ENCODE measurements around the gene GRM2. TPM values are rescaled to one million over a fixed set of nuclear protein-coding genes. Genes with fewer than 3 reads are reported as not detected.

GRM2 gene
- polyA plus RNA-seq, 6 donors from 2014 or later = 0.07 to 0.15 TPM; not detected in 4

GRCh38 chr3:51703068-51703760 is 3.7 kb upstream of the GRM2 start:
- Mint-ChIP-seq H3K36me3 (peaks cover 4 to 24% of the 10 kb centered on the region in 2 donors), H3K4me1 (peaks cover 6 to 29% (median 25%) of the 10 kb centered on the region in 3 donors), H3K27me3 (no peaks in the 10 kb centered on the region), H3K9me3 (no peaks in the 10 kb centered on the region), H3K4me3 (no peak overlapping the region), H3K27ac (no peak overlapping the region)
- no peak for DNase-seq
- ATAC-seq (ENCODE audit: low read depth in 2 of 2) = no peak

GRCh38 chr3:51703761-51704510 is 2.9 kb upstream of the GRM2 start:
- peak overlapping the region in 2 of 6 donors; percentile 55 to 87 for H3K27ac Mint-ChIP-seq
- no peaks in the 10 kb centered on the region for H3K27me3 Mint-ChIP-seq
- H3K9me3 Mint-ChIP-seq = no peaks in the 10 kb centered on the region
- ATAC-seq (ENCODE audit: low read depth in 2 of 2) (no peak), DNase-seq (no peak)
- H3K36me3 Mint-ChIP-seq = peaks cover 0 to 19% of the 10 kb centered on the region in 2 donors
- H3K4me3 Mint-ChIP-seq = no peak overlapping the region
- peaks cover 6 to 29% (median 25%) of the 10 kb centered on the region in 3 donors for H3K4me1 Mint-ChIP-seq

GRCh38 chr3:51704511-51704950 is 2.3 kb upstream of the GRM2 start:
- H3K36me3 Mint-ChIP-seq = peaks cover 0 to 13% of the 10 kb centered on the region in 2 donors
- ATAC-seq (ENCODE audit: low read depth in 2 of 2) = no peak
- no peak overlapping the region for H3K4me3 Mint-ChIP-seq
- DNase-seq = no peak
- H3K9me3 Mint-ChIP-seq = no peaks in the 10 kb centered on the region
- H3K27ac Mint-ChIP-seq = peak overlapping the region in 1 of 6 donors; percentile 55
- H3K4me1 Mint-ChIP-seq = peaks cover 1 to 29% (median 25%) of the 10 kb centered on the region in 3 donors
- no peaks in the 10 kb centered on the region for H3K27me3 Mint-ChIP-seq

GRCh38 chr3:51705276-51706020 is 1.4 kb upstream of the GRM2 start:
- no peak for ATAC-seq (ENCODE audit: low read depth in 2 of 2)

GRCh38 chr3:51706021-51706485 is 815 bp upstream of the GRM2 start:
- no peaks in the 10 kb centered on the region for H3K27me3 Mint-ChIP-seq
- H3K4me1 Mint-ChIP-seq = peaks cover 10 to 33% (median 28%) of the 10 kb centered on the region in 3 donors
- no peak overlapping the region for H3K27ac Mint-ChIP-seq
- no peak overlapping the region for H3K4me3 Mint-ChIP-seq
- no peak for ATAC-seq (ENCODE audit: low read depth in 2 of 2)
- no peaks in the 10 kb centered on the region for H3K9me3 Mint-ChIP-seq
- H3K36me3 Mint-ChIP-seq = peaks cover 0 to 8% of the 10 kb centered on the region in 2 donors
- DNase-seq = no peak

More at GRCh38 chr3:51705276-51706020, 1.4 kb upstream of the GRM2 start:
- no peak for DNase-seq
- Mint-ChIP-seq H3K4me3 (no peak overlapping the region), H3K27ac (no peak overlapping the region), H3K9me3 (no peaks in the 10 kb centered on the region), H3K27me3 (no peaks in the 10 kb centered on the region), H3K36me3 (peaks cover 0 to 8% of the 10 kb centered on the region in 2 donors), H3K4me1 (peaks cover 10 to 33% (median 28%) of the 10 kb centered on the region in 3 donors)

GRCh38 chr3:51708216-51708845 is 1.5 kb downstream of the GRM2 start:
- H3K9me3 Mint-ChIP-seq = no peaks in the 10 kb centered on the region
- peaks cover 0 to 8% of the 10 kb centered on the region in 2 donors for H3K36me3 Mint-ChIP-seq
- DNase-seq = no peak
- no peaks in the 10 kb centered on the region for H3K27me3 Mint-ChIP-seq
- peak overlapping the region in 2 of 6 donors; percentile 26 to 59 for H3K27ac Mint-ChIP-seq
- H3K4me3 Mint-ChIP-seq = peak overlapping the region in 1 of 8 donors; percentile 29
- H3K4me1 Mint-ChIP-seq = peaks cover 10 to 33% (median 28%) of the 10 kb centered on the region in 3 donors
- no peak for ATAC-seq (ENCODE audit: low read depth in 2 of 2)

GRCh38 chr3:51709004-51709420 is 2.1 kb downstream of the GRM2 start:
- H3K9me3 Mint-ChIP-seq = no peaks in the 10 kb centered on the region
- H3K27me3 Mint-ChIP-seq = no peaks in the 10 kb centered on the region
- peaks cover 0 to 8% of the 10 kb centered on the region in 2 donors for H3K36me3 Mint-ChIP-seq
- H3K4me3 Mint-ChIP-seq = no peak overlapping the region
- no peak for ATAC-seq (ENCODE audit: low read depth in 2 of 2)
- H3K27ac Mint-ChIP-seq = peak overlapping the region in 4 of 6 donors; percentile 42 to 63 (median 54)
- no peak for DNase-seq
- H3K4me1 Mint-ChIP-seq = peaks cover 10 to 33% (median 28%) of the 10 kb centered on the region in 3 donors

- Mint-ChIP-seq H3K4me3 (no peak overlapping the region), H3K27me3 (no peaks in the 10 kb centered on the region), H3K27ac (peak overlapping the region; percentile 33 to 85 (median 68)), H3K9me3 (no peaks in the 10 kb centered on the region), H3K4me1 (peaks cover 10 to 27% (median 23%) of the 10 kb centered on the region in 3 donors), H3K36me3 (peaks cover 0 to 3% of the 10 kb centered on the region in 2 donors)
- no peak for DNase-seq
- ATAC-seq (ENCODE audit: low read depth in 2 of 2) = no peak
Observed at GRCh38 chr3:51709675-51710074, 2.8 kb downstream of the GRM2 start.

GRCh38 chr3:51710631-51711351 is 3.9 kb downstream of the GRM2 start:
- Mint-ChIP-seq H3K27ac (peak overlapping the region in 1 of 6 donors; percentile 72), H3K4me3 (no peak overlapping the region), H3K9me3 (no peaks in the 10 kb centered on the region), H3K36me3 (no peaks in the 10 kb centered on the region), H3K27me3 (no peaks in the 10 kb centered on the region), H3K4me1 (peaks cover 13 to 25% (median 20%) of the 10 kb centered on the region in 3 donors)
- no peak for ATAC-seq (ENCODE audit: low read depth in 2 of 2)
- no peak for DNase-seq

GRCh38 chr3:51711352-51712037 is 4.6 kb downstream of the GRM2 start:
- Mint-ChIP-seq H3K27me3 (no peaks in the 10 kb centered on the region), H3K4me1 (peaks cover 13 to 20% (median 18%) of the 10 kb centered on the region in 3 donors), H3K27ac (peak overlapping the region in 2 of 6 donors; percentile 52 to 65), H3K4me3 (no peak overlapping the region), H3K36me3 (no peaks in the 10 kb centered on the region), H3K9me3 (no peaks in the 10 kb centered on the region)
- no peak for DNase-seq
- no peak for ATAC-seq (ENCODE audit: low read depth in 2 of 2)

- ATAC-seq (ENCODE audit: low read depth in 2 of 2) = no peak
- peak overlapping the region in 2 of 6 donors; percentile 5 to 65 for H3K27ac Mint-ChIP-seq
- no peaks in the 10 kb centered on the region for H3K36me3 Mint-ChIP-seq
Observed at GRCh38 chr3:51712038-51712420, 5.2 kb downstream of the GRM2 start.

GRCh38 chr3:51712511-51712931 is 5.7 kb downstream of the GRM2 start:
- no peak overlapping the region for H3K27ac Mint-ChIP-seq
- H3K4me1 Mint-ChIP-seq = peaks cover 10 to 18% (median 15%) of the 10 kb centered on the region in 3 donors
- no peaks in the 10 kb centered on the region for H3K9me3 Mint-ChIP-seq
- no peak overlapping the region for H3K4me3 Mint-ChIP-seq
- ATAC-seq (ENCODE audit: low read depth in 2 of 2) (no peak), DNase-seq (no peak)
- H3K36me3 Mint-ChIP-seq = no peaks in the 10 kb centered on the region
- H3K27me3 Mint-ChIP-seq = no peaks in the 10 kb centered on the region

More at GRCh38 chr3:51712038-51712420, 5.2 kb downstream of the GRM2 start:
- Mint-ChIP-seq H3K4me3 (no peak overlapping the region), H3K4me1 (peaks cover 13 to 20% (median 18%) of the 10 kb centered on the region in 3 donors), H3K27me3 (no peaks in the 10 kb centered on the region), H3K9me3 (no peaks in the 10 kb centered on the region)
- DNase-seq = no peak
